ENCODE measurements around the gene COL4A1. TPM values are rescaled to one million over a fixed set of nuclear protein-coding genes. Genes with fewer than 3 reads are reported as not detected.

Gene COL4A1
- polyA plus RNA-seq, 1 of the 3 experiments (the other 2 are of a cell fraction), result 30.3 TPM

DNA sequence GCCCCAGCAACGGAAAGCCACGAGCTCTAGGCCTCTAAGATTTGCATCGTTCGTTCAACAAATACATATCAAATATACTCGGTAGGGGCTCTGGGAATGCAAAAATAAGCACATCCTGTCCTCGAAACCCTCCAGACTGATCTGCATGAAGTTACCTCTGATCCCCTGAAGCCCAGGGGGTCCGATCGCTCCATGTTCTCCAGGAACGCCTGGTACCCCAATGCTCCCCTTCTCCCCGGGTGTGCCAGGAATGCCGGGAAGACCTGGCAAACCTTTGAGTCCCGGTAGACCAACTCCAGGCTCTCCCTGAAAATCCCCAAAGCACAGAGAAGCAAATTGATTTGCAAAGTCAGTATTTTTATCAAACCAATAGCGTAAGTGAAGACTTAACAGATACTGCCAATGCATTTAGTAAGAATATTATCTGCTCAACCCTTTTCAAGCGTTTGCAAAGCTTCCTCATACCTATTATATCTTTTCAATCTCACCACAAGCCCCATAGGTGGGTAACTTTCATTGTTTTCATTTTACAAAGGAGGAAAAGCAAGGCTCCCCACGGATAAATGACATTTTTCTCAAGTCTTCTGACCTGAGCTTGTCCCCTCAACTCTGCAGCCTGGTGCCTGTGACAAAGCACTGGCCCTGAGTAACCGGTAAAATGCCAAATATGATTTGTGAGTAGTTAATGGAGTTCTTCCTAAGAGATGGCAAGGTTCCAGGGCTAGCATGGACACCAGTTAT is 127.7 kb downstream of the COL4A1 start:
- Histone ChIP-seq H3K27ac (ENCODE audit: low read depth in 2 of 2, low read length in 1 of 2) (no peak overlapping the region), H4K20me1 (ENCODE audit: insufficient read depth) (no peaks in the 10 kb centered on the region), H3K27me3 (ENCODE audit: insufficient read depth) (no peaks in the 10 kb centered on the region), H3K9me3 (no peaks in the 10 kb centered on the region), H2AFZ (ENCODE audit: low read depth) (no peak overlapping the region), H3K79me2 (ENCODE audit: insufficient read depth) (no peaks in the 10 kb centered on the region), H3K9me2 (no peaks in the 10 kb centered on the region), H3F3A (replicated peaks; ENCODE audit: insufficient read depth) (peaks cover 3% of the 10 kb centered on the region), H3K36me3 (replicated peaks in 1 of 2; ENCODE audit: control insufficient read depth in 1 of 2, insufficient read depth in 2 of 2, low read length in 1 of 2) (peaks cover 42 to 49% of the 10 kb centered on the region in 2 experiments), H3K9ac (no peak overlapping the region), H3K4me2 (no peak overlapping the region), H3K4me3 (ENCODE audit: low read depth in 2 of 2, low read length in 1 of 2) (no peak overlapping the region), H3K4me1 (ENCODE audit: control insufficient read depth in 1 of 2, insufficient read depth in 2 of 2, low read depth in 1 of 2, low read length in 1 of 2) (peaks cover 0 to 13% of the 10 kb centered on the region in 2 experiments; a peak in 1 of 4 replicates)
- ChIA-PET CTCF (no interaction called here), POLR2A (no interaction called here)
- DNase-seq, result no peak
- TF ChIP-seq, protein P1, sequence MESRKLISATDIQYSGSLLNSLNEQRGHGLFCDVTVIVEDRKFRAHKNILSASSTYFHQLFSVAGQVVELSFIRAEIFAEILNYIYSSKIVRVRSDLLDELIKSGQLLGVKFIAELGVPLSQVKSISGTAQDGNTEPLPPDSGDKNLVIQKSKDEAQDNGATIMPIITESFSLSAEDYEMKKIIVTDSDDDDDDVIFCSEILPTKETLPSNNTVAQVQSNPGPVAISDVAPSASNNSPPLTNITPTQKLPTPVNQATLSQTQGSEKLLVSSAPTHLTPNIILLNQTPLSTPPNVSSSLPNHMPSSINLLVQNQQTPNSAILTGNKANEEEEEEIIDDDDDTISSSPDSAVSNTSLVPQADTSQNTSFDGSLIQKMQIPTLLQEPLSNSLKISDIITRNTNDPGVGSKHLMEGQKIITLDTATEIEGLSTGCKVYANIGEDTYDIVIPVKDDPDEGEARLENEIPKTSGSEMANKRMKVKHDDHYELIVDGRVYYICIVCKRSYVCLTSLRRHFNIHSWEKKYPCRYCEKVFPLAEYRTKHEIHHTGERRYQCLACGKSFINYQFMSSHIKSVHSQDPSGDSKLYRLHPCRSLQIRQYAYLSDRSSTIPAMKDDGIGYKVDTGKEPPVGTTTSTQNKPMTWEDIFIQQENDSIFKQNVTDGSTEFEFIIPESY (IDR thresholded peaks at IDR 0.05; ENCODE audit: borderline replicate concordance, low read depth), result no peak
- TF ChIP-seq, protein P2, sequence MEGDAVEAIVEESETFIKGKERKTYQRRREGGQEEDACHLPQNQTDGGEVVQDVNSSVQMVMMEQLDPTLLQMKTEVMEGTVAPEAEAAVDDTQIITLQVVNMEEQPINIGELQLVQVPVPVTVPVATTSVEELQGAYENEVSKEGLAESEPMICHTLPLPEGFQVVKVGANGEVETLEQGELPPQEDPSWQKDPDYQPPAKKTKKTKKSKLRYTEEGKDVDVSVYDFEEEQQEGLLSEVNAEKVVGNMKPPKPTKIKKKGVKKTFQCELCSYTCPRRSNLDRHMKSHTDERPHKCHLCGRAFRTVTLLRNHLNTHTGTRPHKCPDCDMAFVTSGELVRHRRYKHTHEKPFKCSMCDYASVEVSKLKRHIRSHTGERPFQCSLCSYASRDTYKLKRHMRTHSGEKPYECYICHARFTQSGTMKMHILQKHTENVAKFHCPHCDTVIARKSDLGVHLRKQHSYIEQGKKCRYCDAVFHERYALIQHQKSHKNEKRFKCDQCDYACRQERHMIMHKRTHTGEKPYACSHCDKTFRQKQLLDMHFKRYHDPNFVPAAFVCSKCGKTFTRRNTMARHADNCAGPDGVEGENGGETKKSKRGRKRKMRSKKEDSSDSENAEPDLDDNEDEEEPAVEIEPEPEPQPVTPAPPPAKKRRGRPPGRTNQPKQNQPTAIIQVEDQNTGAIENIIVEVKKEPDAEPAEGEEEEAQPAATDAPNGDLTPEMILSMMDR (IDR thresholded peaks at IDR 0.05), result no peak
- TF ChIP-seq GABPA (IDR thresholded peaks at IDR 0.05; ENCODE audit: low read depth) (no peak), USF1 (IDR thresholded peaks at IDR 0.05; ENCODE audit: borderline replicate concordance, low read depth) (no peak), TAF1 (IDR thresholded peaks at IDR 0.05; ENCODE audit: borderline replicate concordance, low read depth, low read length) (no peak), MXI1 (IDR thresholded peaks at IDR 0.05; ENCODE audit: low read depth, low read length) (no peak), POLR2AphosphoS5 (IDR thresholded peaks at IDR 0.05; ENCODE audit: low read depth, low read length) (no peak), TEAD4 (IDR thresholded peaks at IDR 0.05; ENCODE audit: borderline replicate concordance, insufficient read depth) (no peak), CHD2 (IDR thresholded peaks at IDR 0.05; ENCODE audit: low read length, partially characterized antibody) (no peak), FOXM1 (IDR thresholded peaks at IDR 0.05; ENCODE audit: low read depth) (no peak), SIN3A (IDR thresholded peaks at IDR 0.05; ENCODE audit: borderline replicate concordance, low read depth, low read length) (no peak), RAD21 (IDR thresholded peaks at IDR 0.05; ENCODE audit: low read length) (no peak), IRF3 (IDR thresholded peaks at IDR 0.05; ENCODE audit: low read depth, low read length) (no peak), NFIC (IDR thresholded peaks at IDR 0.05; ENCODE audit: borderline replicate concordance) (no peak), PBX3 (IDR thresholded peaks at IDR 0.05) (no peak), YY1 (IDR thresholded peaks at IDR 0.05; ENCODE audit: low read depth) (no peak), MEF2A (IDR thresholded peaks at IDR 0.05; ENCODE audit: borderline replicate concordance, low read depth) (no peak), ELF1 (IDR thresholded peaks at IDR 0.05) (no peak), TCF12 (IDR thresholded peaks at IDR 0.05) (no peak)
- TF ChIP-seq, protein P3, sequence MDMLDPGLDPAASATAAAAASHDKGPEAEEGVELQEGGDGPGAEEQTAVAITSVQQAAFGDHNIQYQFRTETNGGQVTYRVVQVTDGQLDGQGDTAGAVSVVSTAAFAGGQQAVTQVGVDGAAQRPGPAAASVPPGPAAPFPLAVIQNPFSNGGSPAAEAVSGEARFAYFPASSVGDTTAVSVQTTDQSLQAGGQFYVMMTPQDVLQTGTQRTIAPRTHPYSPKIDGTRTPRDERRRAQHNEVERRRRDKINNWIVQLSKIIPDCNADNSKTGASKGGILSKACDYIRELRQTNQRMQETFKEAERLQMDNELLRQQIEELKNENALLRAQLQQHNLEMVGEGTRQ (IDR thresholded peaks at IDR 0.05; ENCODE audit: borderline replicate concordance, low read depth, low read length), result no peak
- WGBS (ENCODE audit: low lambda C conversion rate), result 88% methylated on average over 14 of the region's 16 CpGs
